GM23248 (cell line): ENCODE measurements around the gene RNU5D-1.

ENCODE experiments used
- EZH2 ChIP-seq: fragments of 200-600 bp; sonication (generic); IDR thresholded peaks from 2 replicates; pipeline ENCODE4 v1.6.1; 2018; ENCODE audit warnings: antibody characterized with exemption, mild to moderate bottlenecking; ENCODE audit not compliant: insufficient read depth, poor library complexity, severe bottlenecking
- EZH2phosphoT487 ChIP-seq: fragments of 200-600 bp; sonication (generic); IDR thresholded peaks from 2 replicates; pipeline ENCODE4 v1.6.1; 2018; ENCODE audit warnings: antibody characterized with exemption, moderate library complexity, mild to moderate bottlenecking, low read depth; ENCODE audit not compliant: insufficient read depth

DNA sequence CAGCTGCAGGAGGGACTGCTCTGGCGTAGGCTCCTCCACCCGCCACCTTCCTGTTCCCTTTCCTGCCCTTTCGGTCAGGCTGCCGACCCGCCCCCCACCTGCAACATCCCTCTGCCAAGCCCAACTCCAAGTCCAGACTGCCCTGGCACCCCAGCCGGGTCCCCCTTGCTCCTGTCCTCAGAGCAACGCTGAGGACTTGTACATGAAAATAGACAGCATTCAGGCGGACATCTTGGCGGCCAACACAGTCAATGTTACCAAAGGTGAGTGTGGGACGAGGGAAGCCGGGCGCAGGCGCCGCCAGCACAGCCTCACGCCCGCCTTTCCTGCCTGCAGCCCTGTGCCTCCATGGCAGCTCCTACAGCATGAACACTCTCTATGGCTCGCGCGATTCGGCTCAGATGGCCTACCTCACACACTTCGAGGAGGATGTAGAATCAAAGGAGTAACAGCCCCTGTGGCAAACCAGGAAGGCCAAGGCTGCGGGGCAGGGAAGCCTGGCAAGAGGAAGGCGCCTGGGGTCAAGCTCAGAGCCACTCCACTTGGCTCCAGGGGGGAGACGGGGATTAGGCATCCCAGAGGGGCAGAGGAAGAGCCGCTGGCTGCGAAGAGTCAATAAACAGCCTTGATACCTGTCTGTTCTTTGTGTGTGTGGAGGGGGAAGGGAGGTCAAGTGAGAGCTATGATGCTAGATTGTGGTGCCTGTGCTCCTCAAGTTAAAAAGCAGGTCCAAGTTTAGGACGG, 5.8 kb downstream of the RNU5D-1 start:
- TF ChIP-seq EZH2 (no peak), EZH2phosphoT487 (no peak)
